GM12875 (cell line): ENCODE results near the gene EIF4G1.

Source experiments
- H3K4me3 ChIP-seq: one replicate; pipeline ENCODE4 v1.5.1; 2011; ENCODE audit warnings: low read depth, low read length, control low read depth
- TF ChIP-seq, protein P1 (sequence below): IDR thresholded peaks from 2 replicates; pipeline ENCODE4 v1.5.1; 2011; ENCODE audit warnings: low read depth, mild to moderate bottlenecking, control low read depth, inconsistent platforms, low read length, moderate library complexity, borderline replicate concordance; ENCODE audit not compliant: insufficient read depth

The EIF4G1 gene

DNA sequence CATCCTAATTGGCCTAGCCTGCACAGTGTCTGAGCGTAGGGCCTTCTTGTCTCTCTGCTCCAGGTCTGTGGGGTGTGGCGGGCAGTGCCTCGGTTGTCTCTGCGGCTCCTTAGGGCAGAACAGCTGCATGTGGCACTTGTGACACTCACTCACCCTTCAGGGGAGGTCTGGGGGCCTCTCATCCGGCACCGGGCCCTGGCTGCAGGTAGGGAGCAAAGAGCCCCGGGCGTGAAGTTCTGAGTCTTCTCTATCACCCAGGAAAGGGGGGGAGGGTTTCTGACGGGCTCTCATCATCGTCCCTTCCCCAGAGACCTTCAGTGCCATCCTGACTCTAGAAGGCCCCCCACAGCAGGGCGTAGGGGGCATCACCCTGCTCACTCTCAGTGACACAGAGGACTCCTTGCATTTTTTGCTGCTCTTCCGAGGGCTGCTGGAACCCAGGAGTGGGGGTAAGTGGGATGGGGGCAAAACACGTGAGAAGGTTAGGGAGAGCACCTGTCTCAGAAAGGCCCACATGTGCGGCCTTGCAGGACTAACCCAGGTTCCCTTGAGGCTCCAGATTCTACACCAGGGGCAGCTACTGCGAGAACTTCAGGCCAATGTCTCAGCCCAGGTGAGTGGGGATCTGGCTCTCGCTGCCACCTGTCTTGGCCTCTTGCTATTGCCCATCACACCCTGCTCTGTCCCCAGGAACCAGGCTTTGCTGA lies 68.1 kb downstream of the EIF4G1 start:
- no peak overlapping the region for H3K4me3 ChIP-seq
- TF ChIP-seq, protein P1, sequence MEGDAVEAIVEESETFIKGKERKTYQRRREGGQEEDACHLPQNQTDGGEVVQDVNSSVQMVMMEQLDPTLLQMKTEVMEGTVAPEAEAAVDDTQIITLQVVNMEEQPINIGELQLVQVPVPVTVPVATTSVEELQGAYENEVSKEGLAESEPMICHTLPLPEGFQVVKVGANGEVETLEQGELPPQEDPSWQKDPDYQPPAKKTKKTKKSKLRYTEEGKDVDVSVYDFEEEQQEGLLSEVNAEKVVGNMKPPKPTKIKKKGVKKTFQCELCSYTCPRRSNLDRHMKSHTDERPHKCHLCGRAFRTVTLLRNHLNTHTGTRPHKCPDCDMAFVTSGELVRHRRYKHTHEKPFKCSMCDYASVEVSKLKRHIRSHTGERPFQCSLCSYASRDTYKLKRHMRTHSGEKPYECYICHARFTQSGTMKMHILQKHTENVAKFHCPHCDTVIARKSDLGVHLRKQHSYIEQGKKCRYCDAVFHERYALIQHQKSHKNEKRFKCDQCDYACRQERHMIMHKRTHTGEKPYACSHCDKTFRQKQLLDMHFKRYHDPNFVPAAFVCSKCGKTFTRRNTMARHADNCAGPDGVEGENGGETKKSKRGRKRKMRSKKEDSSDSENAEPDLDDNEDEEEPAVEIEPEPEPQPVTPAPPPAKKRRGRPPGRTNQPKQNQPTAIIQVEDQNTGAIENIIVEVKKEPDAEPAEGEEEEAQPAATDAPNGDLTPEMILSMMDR = no peak

DNA sequence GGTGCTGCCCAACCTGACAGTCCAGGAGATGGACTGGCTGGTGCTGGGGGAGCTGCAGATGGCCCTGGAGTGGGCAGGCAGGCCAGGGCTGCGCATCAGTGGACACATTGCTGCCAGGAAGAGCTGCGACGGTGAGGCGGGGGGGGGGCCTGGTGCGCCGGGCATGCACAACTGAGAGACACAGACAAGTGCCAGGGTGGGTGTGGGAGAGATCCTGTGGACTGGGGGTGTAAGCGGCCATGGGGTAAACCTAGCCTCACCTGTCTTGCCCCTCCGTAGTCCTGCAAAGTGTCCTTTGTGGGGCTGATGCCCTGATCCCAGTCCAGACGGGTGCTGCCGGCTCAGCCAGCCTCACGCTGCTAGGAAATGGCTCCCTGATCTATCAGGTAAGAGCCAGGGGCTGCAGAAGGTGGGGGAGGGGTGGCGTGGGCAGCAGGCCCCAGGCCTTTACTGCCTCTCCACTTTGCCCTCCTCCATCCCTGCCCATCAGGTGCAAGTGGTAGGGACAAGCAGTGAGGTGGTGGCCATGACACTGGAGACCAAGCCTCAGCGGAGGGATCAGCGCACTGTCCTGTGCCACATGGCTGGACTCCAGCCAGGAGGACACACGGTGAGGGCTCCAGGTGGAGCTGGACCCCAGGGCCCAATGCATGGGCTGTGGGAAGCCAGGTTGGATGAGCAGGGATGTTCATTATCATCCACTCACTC lies 68.8 kb downstream of the EIF4G1 start:
- TF ChIP-seq, protein P1 = no peak
- H3K4me3 ChIP-seq = no peak overlapping the region

DNA sequence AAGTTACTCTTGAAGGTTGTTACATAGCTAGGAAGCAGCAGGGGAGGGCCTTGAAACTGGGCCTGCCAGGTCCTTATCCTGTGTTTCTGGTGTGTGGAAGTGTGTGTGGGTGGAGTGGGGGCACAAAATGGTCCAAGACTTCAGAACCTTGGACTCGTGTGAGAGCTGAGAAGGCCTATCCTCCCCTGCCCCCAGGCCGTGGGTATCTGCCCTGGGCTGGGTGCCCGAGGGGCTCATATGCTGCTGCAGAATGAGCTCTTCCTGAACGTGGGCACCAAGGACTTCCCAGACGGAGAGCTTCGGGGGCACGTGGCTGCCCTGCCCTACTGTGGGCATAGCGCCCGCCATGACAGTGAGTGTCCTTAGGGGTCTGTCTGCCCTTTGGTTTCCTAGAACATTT lies 69.9 kb downstream of the EIF4G1 start:
- H3K4me3 ChIP-seq = no peak overlapping the region
- TF ChIP-seq, protein P1 = no peak
